Mononuclear cell (primary cell): Measurements from ENCODE around the gene GPAT3. TPM values are rescaled to one million over a fixed set of nuclear protein-coding genes. Genes with fewer than 3 reads are reported as not detected.

Source experiments
- H3K27me3 ChIP-seq: 2 replicates; pipeline ENCODE4 v1.6.0; 2011; ENCODE audit warnings: low read length, control low read depth; ENCODE audit not compliant: insufficient read depth
- H3K4me1 ChIP-seq: 2 replicates; pipeline ENCODE4 v1.5.1; 2011; ENCODE audit warnings: mild to moderate bottlenecking, low read length, control low read depth; ENCODE audit not compliant: insufficient read depth
- H3K4me3 ChIP-seq: 2 replicates; pipeline ENCODE4 v1.5.1; 2011; ENCODE audit warnings: mild to moderate bottlenecking, low read length, moderate library complexity
- H3K9me3 ChIP-seq: 2 replicates; pipeline ENCODE4 v1.5.1; 2011; ENCODE audit warnings: low read depth, mild to moderate bottlenecking, control low read depth, low read length
- total RNA-seq: library from RNA; depleted of rRNA; stranded (reverse); fragments of >200 nt; gene quantifications from one replicate; pipeline ENCODE4 v1.2.3, GENCODE V29; 2012

Gene GPAT3
- total RNA-seq, 1 donor, result 10.1 TPM

DNA sequence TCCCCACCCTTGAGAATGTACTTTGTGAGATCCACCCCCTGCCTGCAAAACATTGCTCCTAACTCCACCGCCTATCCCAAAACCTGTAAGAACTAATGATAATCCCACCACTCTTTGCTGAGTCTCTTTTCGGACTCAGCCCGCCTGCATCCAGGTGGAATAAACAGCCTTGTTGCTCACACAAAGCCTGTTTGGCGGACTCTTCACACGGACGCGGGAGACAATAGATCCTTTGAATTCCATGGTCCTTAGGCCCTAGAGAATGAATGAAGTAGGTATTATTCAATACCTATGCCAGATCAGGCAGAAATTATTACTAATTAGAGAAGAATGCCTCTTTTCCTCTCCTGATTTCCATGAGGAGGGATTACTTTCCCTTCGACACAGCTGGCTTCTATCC lies 101.0 kb downstream of the GPAT3 start:
- Histone ChIP-seq H3K4me1 (no peaks in the 10 kb centered on the region), H3K4me3 (no peak overlapping the region), H3K27me3 (no peaks in the 10 kb centered on the region), H3K9me3 (no peaks in the 10 kb centered on the region)

DNA sequence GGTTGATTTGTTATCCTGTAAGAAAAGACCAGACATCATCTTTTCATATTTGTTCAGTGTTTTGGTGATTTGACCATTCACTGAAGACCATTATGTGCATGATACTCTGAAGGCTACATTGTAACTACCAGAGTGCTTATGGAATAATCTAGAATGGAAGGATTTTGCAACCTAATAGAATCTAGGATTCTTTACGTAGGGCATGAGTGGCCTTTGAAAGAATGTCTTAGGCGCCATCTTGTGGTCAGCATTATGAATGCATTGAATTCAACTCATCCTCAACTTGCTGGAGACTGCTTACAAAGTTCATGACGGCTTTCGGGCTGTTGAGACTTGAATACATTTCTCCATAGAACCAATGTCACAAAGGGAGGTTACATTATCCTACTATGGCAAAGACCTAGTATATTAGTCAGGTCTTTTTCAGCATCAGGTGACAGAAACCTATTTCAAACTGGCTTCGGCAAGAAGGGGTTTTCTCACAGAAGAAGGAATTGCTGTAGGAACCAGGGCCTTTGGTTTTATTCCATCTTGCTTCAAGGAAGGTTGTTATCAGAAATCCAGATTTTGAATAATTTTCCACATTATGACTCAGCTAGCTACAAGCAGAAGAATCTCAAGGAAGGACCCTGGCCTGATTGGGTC lies 104.1 kb downstream of the GPAT3 start:
- H3K4me1 ChIP-seq, result no peaks in the 10 kb centered on the region

DNA sequence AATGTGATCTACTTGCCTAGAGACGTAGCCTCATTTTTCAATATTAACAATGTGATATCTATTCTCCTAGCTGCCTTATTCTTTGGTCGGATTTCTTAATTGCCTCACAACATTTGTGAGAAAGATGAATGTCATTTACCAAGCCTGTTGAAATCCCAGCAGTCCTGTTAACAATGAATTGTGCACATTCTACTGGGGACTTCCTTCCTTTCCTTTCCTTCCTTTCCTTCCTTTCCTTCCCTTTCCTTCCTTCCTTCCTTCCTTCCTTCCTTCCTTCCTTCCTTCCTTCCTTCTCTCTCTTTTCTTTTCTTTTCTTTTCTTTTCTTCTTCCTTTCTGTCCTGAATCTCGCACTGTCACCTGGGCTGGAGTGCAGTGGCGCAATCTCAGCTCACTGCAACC lies 107.1 kb downstream of the GPAT3 start:
- Histone ChIP-seq H3K4me3 (no peak overlapping the region), H3K9me3 (no peaks in the 10 kb centered on the region), H3K4me1 (no peaks in the 10 kb centered on the region), H3K27me3 (peaks cover 7% of the 10 kb centered on the region)

More for the DNA sequence above, 104.1 kb downstream of the GPAT3 start:
- no peaks in the 10 kb centered on the region for H3K9me3 ChIP-seq
- no peak overlapping the region for H3K4me3 ChIP-seq
- no peaks in the 10 kb centered on the region for H3K27me3 ChIP-seq

DNA sequence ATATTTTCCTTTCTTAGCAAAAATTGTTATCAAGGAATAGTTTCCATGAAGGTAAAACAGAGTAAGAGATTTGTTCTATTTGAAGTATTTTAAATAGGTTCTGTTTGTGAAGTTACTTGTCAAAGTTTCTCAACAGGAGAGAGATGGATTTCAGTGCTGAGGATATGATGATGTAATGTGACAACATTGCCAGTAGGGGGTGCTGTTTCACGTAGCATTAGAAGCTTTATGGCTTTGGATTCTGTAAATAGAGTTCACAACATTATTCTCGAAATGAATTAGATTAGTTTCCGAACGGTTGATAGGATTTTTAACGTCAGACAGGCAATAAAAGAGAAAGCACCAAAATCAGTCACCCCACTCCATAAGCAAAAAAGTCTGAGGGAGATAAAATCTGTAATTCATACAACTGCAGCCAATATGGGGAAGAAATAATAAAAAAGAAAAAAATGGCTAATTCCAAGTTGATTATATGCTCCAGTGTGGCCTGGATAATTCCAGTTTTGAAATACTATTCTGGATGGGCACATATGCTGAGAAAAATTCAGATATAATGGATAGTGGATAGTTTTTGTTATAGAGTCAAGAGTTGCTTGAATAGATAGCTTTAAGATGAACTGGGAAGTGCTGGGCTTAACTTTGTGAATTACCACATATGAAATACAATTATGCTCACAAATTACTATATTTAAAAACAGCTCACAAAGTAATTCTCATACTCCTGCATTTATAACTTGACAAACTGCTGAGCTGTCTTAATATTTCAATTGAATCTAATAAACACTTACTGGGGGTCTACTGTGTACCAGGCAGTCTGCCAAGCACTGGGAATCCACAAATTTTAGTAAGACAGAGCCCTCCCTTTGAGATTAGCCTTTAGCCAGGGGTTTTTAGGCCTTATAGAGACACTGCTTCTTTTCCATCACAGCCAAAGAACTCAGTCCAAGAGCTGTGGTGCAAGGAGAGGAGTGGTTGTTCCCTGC lies 109.1 kb downstream of the GPAT3 start:
- H3K4me3 ChIP-seq, result no peak overlapping the region
- H3K4me1 ChIP-seq, result no peaks in the 10 kb centered on the region

DNA sequence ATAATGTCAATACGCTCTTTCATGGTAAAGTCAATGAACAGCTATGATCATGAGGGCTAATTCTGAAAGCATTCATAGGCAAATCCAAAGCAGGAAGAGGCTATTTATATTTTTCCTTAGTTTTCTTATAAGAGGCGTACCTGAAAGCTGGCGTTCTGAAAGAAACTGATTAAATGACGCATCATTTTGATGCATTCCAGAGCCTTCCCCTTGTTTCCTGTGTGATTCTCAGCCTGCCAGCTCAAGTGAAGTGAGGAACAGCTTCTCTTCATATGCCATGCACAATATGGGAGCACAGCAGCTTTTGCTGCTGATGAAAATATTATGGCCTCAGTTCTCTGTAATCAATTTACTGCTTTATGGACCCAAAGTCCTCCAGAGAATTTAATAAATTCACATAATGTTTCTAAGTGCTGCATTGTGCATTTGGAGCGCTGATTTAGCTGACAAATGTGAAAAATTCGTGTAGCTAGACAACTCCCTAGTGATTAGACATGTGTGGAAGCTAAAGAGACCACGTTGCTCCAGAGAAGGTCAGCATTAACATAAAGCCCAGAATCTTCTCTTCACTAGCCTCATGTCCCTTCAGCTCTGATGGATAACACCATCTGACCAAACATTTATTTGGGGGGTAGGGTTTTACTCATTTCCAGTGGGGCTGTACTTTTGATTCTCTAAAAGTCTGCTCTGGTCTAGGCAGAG lies 110.8 kb downstream of the GPAT3 start:
- Histone ChIP-seq H3K27me3 (peaks cover 7% of the 10 kb centered on the region), H3K4me3 (no peak overlapping the region), H3K9me3 (no peaks in the 10 kb centered on the region), H3K4me1 (no peaks in the 10 kb centered on the region)

More for the DNA sequence above, 109.1 kb downstream of the GPAT3 start:
- no peaks in the 10 kb centered on the region for H3K9me3 ChIP-seq
- H3K27me3 ChIP-seq, result peaks cover 7% of the 10 kb centered on the region

DNA sequence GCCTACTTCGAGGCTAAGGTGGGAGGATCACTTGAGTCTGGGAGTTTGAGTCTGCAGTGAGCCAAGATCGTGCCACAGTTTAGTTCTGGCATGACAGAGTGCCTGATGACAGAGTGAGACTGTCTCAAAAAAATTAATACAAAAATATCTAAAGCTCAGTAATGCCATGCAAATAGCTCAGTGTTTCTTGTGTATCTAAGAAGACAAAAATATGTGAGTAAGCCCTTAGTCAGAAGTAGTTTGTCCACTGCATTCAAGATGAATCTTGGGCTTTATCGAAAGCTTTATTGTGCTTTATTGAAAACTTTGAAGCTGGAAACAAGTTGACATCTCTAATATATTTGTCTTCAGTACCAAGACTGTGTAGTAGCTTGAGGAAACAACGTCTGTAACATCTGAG lies 115.9 kb downstream of the GPAT3 start:
- no peaks in the 10 kb centered on the region for H3K27me3 ChIP-seq
- H3K4me1 ChIP-seq, result no peaks in the 10 kb centered on the region
- no peaks in the 10 kb centered on the region for H3K9me3 ChIP-seq
- no peak overlapping the region for H3K4me3 ChIP-seq

Other genes starting within 250 kb of the GPAT3 start
- gene HPSE, start 201.3 kb upstream of the GPAT3 start, total RNA-seq, result 9.4 TPM
- 29.9 TPM for gene HELQ, start 80.3 kb upstream of the GPAT3 start, total RNA-seq
- 19.4 TPM for gene MRPS18C, start 80.0 kb upstream of the GPAT3 start, total RNA-seq
- gene ABRAXAS1, start 51.0 kb upstream of the GPAT3 start, total RNA-seq, result 17.0 TPM